GM08714 (cell line): ENCODE results near the gene KLHDC7B.

Experiments used
- H3K4me3 ChIP-seq: fragments of 200-500 bp; sonication (Bioruptor generic); 2 replicates; pipeline ENCODE4 v1.5.1; 2014; ENCODE audit warnings: mild to moderate bottlenecking, low read length, inconsistent platforms
- ZNF274 ChIP-seq: IDR thresholded peaks from 2 replicates; pipeline ENCODE4 v1.6.1; 2012; ENCODE audit warnings: mild to moderate bottlenecking, low read depth, low read length

KLHDC7B gene

DNA sequence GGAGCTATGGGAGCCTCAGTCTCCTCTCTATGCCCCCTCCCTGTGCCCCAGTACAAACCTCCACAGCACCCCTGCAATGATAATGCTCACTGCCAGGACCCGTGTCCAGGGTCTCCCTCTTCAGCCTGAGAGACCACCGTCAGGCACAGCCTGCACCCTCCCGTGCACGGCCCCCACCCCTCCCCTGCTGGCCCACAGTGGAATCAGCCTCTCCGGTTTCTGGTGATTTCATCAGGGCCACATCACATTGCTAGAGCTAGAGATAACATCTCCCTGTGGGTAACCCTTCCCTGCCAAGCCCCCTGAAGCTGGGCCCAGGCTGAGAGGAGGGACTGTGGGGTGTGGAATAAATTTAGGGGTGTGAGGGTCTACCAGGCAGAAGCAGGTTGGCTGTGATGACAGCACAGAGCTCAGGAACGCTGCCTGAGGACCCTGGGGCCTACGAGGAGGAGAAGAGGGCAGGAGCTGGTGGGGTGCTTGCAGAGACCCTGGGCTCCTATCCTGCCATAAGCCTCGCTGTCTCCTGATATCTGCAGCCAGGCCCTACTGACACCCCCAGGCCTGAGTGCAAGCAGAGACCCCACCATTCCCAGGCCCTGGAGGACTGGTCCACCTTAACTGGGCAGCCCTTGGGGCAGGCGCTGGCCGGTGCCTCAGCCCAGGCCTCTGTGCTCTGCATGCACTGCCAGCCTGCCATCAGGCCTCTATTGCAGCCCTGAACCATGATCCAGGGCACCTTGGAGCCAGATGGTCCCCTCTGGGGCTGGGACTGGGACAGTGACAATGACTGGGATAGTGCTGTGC, at the start of gene KLHDC7B:
TSS of gene KLHDC7B (plus strand) at position 378 of the 804 bp plus-strand sequence. CDS start at position 723, 345 bp downstream.
- no peak within 1 kb of the TSS for H3K4me3 ChIP-seq
- TF ChIP-seq ZNF274: no peak

GRCh38 chr22:50497093-50497492, 48.6 kb upstream of the KLHDC7B start:
- no peak overlapping the region for H3K4me3 ChIP-seq
- TF ChIP-seq ZNF274: no peak

- no peak for TF ChIP-seq ZNF274
- H3K4me3 ChIP-seq: no peak overlapping the region
These were observed 47.3 kb upstream of the KLHDC7B start for GRCh38 chr22:50498322-50498890.

DNA sequence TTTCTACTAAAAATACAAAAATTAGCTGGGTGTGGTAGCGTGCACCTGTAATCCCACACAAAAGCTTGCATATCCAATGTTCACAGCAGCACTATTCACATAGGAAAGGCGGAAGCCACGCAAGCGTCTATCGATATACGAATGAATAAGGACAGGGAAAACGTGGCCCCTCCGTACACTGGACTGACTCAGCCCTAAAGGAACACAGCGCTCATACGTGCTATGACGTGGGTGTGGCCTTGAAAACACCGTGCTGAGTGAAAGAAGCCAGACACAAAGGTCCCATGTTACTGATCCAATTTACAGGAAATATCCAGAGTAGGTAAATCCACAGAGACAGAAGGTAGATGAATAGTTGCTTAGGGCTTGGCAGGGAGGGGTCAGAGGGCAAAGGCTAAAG, 45.2 kb upstream of the KLHDC7B start:
- H3K4me3 ChIP-seq: no peak overlapping the region
- no peak for TF ChIP-seq ZNF274

DNA sequence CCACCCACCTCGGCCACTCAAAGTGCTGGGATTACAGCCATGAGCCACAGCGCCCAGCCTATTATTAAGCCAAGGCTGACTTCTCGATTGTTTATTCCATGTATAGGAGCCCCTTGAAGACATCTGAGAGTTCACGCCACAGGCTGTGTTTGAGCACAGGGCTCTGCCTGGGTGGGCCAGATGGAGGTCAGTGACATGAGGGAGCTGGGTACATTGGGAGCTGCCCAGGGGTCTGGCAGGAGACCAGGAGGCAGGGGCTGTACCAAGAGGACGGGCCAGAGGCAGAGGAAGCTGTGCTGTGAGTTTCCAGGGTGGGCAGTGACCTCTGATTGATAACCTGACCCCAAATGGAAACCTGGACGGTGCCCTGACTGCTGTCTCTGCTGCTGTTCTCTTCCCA, 43.6 kb upstream of the KLHDC7B start:
- TF ChIP-seq ZNF274: no peak

GRCh38 chr22:50502628-50503474, 42.8 kb upstream of the KLHDC7B start:
- H3K4me3 ChIP-seq: no peak overlapping the region
- no peak for TF ChIP-seq ZNF274

More for the DNA sequence above, 43.6 kb upstream of the KLHDC7B start:
- no peak overlapping the region for H3K4me3 ChIP-seq

DNA sequence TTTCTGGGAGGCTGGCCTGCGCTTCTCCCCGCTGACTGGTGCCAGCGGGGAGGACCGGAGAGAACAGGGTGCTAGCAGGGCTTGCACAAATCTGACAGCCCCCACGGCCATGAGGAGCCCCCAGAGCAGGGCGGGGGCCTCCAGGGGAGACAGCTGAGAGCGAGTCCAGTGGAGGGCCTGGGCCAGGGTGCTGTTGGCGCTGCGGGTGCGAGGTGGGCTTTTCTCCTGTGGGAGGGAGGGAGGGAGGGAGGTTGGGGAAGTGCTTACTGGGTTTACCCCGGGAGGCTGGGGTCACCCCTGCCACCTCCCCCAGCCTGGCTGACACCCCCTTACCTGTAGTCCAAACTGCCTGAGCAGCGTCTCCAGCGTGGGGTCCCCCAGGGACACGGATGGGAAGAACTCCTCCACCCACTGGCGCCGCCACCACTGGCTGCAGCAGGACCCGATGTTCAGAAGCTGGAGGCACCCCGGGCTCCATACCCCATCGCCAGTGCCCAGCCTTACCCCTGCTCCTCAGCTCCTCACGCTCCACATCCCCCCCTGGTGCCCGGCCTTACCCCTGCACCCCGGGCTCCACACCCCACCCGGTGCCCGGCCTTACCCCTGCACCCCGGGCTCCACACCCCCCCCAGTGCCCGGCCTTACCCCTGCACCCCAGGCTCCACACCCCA, 42.1 kb upstream of the KLHDC7B start:
- no peak for TF ChIP-seq ZNF274
- H3K4me3 ChIP-seq: no peak overlapping the region

- no peak for TF ChIP-seq ZNF274
- no peak overlapping the region for H3K4me3 ChIP-seq
These were observed 41.1 kb upstream of the KLHDC7B start for GRCh38 chr22:50504369-50505211.

DNA sequence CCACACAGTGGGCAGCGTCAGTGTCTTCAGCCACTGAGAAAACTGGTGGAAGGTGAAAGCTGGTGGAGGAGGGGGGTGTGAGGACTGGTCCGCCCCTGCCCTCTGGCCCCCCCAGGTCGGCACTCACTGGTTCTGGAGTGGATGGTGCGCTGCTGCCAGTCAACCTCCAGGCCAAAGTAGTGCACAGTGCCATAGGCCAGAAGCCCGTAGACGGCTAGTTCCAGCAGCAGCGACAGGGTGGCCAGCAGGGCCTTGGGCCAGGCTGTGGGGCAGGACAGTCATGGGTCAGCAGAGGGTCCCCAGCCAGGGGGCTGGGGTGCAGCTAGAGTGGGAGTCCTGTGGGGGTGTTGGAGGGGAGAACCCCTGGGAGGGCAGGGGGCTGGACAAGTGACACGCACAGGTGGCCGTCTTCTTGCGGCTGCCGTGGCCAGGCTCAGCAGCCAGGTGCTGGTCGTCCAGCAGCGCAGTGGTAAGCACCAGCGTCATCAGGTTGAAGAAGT, 40.4 kb upstream of the KLHDC7B start:
- H3K4me3 ChIP-seq: no peak overlapping the region
- TF ChIP-seq ZNF274: no peak

DNA sequence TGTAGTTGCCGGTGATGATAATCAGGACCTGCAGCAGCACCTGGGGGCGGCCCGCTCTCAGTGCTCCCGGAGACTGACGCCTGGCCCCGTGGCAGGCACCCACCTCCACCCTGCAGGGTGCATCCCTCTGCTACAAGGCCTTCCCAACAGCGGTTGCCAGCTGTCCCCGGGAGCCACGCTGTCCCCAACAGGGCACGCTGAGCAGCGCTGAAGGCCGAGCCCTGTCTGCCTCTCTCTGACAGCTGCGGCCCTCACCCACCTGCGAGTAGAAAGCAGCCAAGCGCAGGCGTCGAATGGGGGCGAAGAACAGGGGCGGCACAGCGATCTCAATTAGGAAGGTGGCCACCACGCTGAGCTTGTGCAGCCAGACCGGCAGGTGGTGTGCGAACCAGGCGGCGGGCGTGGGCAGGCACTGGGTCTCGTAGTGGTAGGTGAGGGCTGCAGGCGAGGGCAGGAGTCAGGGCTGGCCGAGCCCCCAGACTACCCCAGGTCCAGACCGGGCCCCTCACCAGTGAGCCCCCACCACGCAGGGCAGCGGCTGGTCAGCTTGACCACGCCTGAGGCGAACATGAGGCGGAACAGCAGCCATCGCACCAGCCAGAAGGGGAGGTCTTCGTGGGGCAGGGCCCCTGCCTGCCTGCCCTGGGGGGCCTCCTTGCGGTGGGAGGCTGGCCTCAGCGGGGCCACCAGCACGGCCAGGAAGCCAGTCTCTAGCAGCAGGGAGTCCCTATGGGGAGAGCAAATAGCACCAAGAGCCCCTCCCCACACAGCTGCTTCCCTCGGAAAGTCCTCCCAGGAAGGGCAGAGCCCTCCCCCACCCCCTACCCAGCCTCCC, 39.7 kb upstream of the KLHDC7B start:
- no peak for TF ChIP-seq ZNF274
- H3K4me3 ChIP-seq: peak overlapping the region; percentile 83; the same call in 1 of the 2 replicates

DNA sequence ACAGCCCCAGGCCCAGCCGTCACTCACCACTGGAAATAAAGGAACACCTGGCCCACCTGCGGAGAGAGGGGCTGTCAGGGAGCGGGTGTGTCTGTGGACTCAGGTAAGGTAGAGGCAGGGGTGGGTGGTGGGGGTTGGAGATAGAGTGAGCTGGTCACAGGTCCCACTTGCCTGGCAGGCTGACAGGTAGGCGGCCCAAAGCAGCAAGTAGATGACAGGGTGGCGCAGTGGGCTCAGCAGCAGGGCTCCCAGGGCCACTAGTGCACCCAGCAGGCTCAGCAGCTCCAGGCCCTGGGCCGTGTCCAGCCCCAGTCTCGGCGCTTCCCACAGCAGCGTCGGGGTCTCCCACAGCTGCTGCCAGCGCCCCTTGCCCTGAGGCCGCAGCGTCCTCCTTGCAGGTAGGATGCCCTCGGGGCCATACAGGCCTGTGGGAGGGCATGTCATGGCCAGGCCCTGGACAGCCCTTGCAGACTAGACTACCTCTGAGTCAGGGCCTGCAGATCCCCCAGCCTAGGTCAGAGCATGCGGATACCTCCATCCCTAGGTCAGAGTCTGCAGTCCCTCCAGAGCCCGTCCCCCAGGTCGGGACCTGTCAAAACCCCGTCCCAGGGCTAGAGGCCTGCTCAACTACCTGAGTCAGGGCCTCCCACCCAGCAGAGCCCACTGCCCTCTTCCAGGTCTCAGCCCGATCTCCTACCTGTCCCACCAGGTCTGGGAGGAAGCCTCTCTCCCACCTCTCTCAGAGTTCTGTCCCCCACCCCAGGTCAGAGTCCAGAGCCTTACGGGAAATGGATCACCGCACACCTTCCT, 38.9 kb upstream of the KLHDC7B start:
- peak overlapping the region; percentile 83 for H3K4me3 ChIP-seq
- TF ChIP-seq ZNF274: no peak

DNA sequence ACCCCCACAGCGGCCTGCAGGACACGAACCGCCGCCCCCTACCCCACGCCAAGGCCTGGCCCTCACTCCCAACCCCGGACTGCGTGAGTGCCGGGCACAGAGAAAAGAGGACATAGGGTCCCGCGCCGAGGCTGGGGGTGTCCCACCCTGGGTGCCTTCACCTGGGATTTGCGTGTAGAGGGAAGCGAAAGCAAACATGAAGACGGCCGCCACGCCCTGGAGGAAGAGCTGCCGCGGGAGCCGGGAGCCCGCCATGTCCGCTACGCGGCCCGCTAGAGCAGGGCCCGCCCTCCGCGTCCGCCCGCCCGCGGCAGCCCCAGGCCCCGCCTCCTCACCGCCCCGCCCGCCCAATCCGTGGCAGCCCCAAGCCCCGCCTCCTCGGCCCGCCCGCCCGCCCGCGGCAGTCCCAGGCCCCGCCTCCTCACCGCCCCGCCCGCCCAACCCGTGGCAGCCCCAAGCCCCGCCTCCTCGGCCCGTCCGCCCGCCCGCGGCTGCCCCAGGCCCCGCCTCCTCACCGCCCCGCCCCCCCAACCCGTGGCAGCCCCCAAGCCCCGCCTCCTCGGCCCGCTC, 38.2 kb upstream of the KLHDC7B start, which contains the start of gene LMF2:
TSS of gene LMF2 (minus strand) at position 282 of the 570 bp plus-strand sequence. CDS start at position 255, 27 bp downstream.
- TF ChIP-seq ZNF274: no peak
- peak within 1 kb of the TSS; percentile 87 for H3K4me3 ChIP-seq
